ENCODE results near the gene VPS8.

Gene VPS8

DNA sequence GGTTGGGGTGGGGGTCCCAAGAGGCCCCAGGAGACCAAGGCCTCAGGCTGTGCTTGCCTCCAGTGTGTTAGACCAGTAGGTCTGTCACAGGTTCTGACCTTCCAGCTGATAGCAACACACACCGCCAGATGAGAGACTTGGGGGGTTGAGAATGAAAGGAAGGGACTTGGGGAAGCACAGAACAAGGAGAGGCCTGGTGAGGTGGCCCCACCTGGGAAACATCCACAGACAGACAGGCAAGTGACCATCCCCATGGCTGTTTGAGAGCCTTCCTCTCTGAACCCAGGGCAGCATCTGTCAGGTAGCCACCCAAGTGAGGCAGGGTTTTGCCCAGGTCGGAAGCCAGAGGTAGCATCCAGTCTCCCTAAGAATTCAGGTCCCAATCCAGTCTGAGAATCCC is 35.0 kb upstream of the VPS8 start:
- TF ChIP-seq CTCF (IDR thresholded peaks at IDR 0.05; ENCODE audit: low read depth, low read length, missing control alignments) = no peak
- no peak overlapping the region for H3K4me3 ChIP-seq (replicated peaks; ENCODE audit: low read depth, low read length)
- DNase-seq (ENCODE audit: extremely low read depth, low read depth) = no peak

- peak; percentile 83 for DNase-seq (ENCODE audit: extremely low read depth, low read depth)
- TF ChIP-seq CTCF (IDR thresholded peaks at IDR 0.05; ENCODE audit: low read depth, low read length, missing control alignments) = peak; percentile 62
- H3K4me3 ChIP-seq (replicated peaks; ENCODE audit: low read depth, low read length) = no peak overlapping the region
These were observed 34.2 kb upstream of the VPS8 start for GRCh38 chr3:184777566-184778356.

DNA sequence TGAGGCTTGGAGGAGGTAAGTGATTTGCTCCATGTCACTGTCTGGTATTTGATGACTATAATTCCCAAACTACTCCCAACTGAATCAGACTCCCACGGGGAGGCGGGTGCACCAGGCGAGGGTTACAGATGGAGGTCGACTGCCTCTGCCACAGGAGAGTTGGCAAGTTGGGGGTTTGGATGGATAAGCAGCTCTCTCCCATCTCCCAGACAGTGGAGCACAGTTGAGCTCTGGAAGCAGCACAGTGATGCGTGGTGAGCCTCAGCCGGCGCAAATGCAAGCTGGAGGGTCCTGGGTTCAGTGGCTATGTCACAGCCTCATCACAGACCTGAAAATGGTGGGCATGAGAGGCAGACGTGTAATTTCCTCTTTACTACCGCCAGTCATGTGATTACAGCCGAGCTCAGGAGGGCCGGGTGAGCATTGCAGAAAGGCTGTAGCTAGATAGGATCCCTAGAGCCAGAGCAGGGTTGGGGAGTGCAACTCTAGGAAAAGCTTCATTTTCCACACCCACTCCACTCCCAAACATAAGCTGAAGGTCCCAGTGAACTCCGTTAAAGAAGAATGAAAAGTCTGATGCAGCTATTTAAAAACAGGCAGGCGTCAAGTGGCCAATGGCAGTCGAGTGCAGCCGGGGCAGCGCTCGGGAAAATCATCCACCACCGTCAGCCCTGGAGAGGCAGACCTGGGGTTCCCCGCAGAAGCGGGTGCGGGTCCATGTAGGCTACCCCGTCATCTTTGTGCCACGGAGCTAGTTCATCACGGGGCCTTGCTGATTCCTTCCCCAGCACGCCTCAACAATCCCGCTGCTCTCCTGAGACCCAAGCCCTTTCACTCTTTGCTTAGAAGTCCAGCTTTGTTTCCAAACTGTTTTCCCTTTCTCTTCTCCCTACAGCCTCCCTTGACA is 33.3 kb upstream of the VPS8 start:
- TF ChIP-seq CTCF (IDR thresholded peaks at IDR 0.05; ENCODE audit: low read depth, low read length, missing control alignments) = no peak
- no peak overlapping the region for H3K4me3 ChIP-seq (replicated peaks; ENCODE audit: low read depth, low read length)
- DNase-seq (ENCODE audit: extremely low read depth, low read depth) = no peak

DNA sequence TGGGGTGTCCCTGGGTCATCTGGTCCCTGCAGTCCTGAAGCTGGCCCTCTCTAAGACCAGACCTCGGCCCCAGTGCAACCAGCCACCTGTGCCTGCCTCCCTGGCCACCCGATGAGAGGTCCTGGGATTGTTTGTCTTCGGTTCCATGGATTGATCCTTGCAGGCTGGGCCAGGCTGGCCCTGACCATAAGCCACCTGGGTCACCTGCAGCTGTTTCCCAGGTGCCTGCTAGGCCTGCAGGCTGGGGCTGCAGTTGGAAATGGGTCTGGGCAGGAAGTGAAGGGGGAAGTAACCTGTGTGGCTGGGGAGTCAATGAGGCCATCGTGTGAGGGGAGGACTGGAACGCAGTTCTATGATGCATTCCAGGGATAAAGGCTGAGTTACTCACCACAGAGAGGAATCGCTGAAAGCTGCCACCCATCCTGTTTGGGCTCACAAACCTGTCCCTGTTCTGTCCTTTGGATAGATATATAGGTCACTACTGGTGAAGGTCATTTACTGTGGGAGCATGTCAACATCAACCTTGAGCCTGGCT is 30.9 kb upstream of the VPS8 start:
- DNase-seq (ENCODE audit: extremely low read depth, low read depth) = no peak
- H3K4me3 ChIP-seq (replicated peaks; ENCODE audit: low read depth, low read length) = no peak overlapping the region
- no peak for TF ChIP-seq CTCF (IDR thresholded peaks at IDR 0.05; ENCODE audit: low read depth, low read length, missing control alignments)

DNA sequence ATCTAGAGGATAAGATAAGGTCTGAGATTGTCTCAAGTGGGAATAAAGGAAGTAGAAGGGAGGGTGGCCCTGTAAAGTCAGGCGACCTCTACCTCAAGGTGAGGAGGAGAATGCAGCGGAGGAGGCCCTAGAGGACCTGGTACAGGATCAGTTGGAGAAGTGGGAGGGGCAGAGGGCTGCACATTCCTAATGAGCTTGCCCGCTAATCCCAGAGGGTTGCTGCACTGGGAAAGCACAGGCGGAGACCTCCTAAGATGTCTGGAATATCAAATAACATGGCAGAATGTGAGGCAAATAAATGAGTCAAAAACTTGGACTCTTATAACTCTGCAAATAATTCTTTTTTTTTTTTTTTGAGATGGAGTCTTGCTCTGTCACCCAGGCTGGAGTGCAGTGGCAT is 30.2 kb upstream of the VPS8 start:
- no peak for TF ChIP-seq CTCF (IDR thresholded peaks at IDR 0.05; ENCODE audit: low read depth, low read length, missing control alignments)
- no peak for DNase-seq (ENCODE audit: extremely low read depth, low read depth)
- no peak overlapping the region for H3K4me3 ChIP-seq (replicated peaks; ENCODE audit: low read depth, low read length)

- H3K4me3 ChIP-seq (replicated peaks; ENCODE audit: low read depth, low read length) = no peak overlapping the region
- no peak for TF ChIP-seq CTCF (IDR thresholded peaks at IDR 0.05; ENCODE audit: low read depth, low read length, missing control alignments)
- no peak for DNase-seq (ENCODE audit: extremely low read depth, low read depth)
These were observed 28.6 kb upstream of the VPS8 start for GRCh38 chr3:184783319-184783718.
